ENCODE data around the gene UQCRQ. TPM values are rescaled to one million over a fixed set of nuclear protein-coding genes. Genes with fewer than 3 reads are reported as not detected.
"Not testable (repeated sequence)": the region's sequence is repeated elsewhere in the genome, so short reads cannot be mapped to it uniquely, and the experiment has no call there.

UQCRQ gene
- total and polyA plus RNA-seq, 9 donors: 91.4 to 231 (median 220) TPM

DNA sequence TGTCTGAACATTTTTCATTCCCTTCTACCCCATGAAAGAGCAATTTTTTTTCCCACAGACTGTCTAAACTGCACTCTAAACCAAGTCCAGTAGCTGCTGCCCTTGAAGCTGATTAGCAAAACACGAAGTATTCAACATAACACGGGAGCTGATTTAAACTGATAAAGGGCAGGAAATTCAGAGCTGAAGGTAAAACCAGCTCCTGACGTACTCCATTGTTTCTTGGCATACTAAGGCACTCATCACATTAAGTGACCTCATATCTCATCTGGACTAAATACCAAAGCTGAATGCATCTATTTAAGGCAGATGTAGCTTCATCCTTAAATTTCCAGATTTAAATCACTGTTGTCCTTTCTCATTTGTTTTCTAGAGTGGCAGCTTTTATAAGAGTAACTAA, 12.1 kb upstream of the UQCRQ start:
- DNase-seq: no peak
- 15 to 24% (median 22%) methylated on average over 3 of the region's 3 CpGs for WGBS, 3 donors
- Histone ChIP-seq H3K9me3 (no peaks in the 10 kb centered on the region), H3K27me3 (no peaks in the 10 kb centered on the region), H3K4me3 (no peak overlapping the region), H3K4me1 (ENCODE audit: insufficient read depth) (no peaks in the 10 kb centered on the region), H3K27ac (no peak overlapping the region), H3K36me3 (no peaks in the 10 kb centered on the region)
- TF ChIP-seq POLR2A (IDR thresholded peaks at IDR 0.05) (no peak), EP300 (IDR thresholded peaks at IDR 0.05) (no peak)
- TF ChIP-seq, protein P1, sequence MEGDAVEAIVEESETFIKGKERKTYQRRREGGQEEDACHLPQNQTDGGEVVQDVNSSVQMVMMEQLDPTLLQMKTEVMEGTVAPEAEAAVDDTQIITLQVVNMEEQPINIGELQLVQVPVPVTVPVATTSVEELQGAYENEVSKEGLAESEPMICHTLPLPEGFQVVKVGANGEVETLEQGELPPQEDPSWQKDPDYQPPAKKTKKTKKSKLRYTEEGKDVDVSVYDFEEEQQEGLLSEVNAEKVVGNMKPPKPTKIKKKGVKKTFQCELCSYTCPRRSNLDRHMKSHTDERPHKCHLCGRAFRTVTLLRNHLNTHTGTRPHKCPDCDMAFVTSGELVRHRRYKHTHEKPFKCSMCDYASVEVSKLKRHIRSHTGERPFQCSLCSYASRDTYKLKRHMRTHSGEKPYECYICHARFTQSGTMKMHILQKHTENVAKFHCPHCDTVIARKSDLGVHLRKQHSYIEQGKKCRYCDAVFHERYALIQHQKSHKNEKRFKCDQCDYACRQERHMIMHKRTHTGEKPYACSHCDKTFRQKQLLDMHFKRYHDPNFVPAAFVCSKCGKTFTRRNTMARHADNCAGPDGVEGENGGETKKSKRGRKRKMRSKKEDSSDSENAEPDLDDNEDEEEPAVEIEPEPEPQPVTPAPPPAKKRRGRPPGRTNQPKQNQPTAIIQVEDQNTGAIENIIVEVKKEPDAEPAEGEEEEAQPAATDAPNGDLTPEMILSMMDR (IDR thresholded peaks at IDR 0.05): no peak
- intact Hi-C loops (cut with DNase I): no loop called here

GRCh38 chr5:132854992-132855391, 11.4 kb upstream of the UQCRQ start:
- H3K9me3 ChIP-seq; H3K4me3 ChIP-seq; H3K27me3 ChIP-seq; intact Hi-C loops (cut with DNase I); H3K27ac ChIP-seq; H3K36me3 ChIP-seq; H3K4me1 ChIP-seq (ENCODE audit: insufficient read depth); DNase-seq: not testable (repeated sequence)
- 94 to 97% (median 95%) methylated on average over 5 of the region's 5 CpGs for WGBS, 3 donors

DNA sequence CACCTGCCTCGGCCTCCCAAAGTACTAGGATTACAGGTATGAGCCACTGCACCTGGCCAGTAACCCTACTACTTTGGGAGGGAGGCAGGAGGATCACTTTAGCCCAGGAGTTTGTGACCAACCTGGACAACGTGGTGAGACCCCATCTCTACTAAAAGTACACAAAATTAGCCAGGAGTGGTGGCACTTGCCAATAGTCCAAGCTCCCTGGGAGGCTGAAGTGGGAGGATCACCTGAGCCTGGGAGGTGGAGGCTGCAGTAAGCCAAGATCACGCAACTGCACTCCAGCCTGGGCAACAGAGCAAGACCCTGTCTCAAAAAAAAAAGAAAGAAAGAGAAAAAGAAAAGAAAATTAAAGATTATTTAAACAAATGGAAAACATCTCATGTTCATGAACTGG, 10.4 kb upstream of the UQCRQ start:
- no peak for DNase-seq
- no peaks in the 10 kb centered on the region for H3K9me3 ChIP-seq
- WGBS, 3 donors: 84 to 88% (median 88%) methylated on average over 3 of the region's 3 CpGs
- no peaks in the 10 kb centered on the region for H3K27me3 ChIP-seq
- H3K27ac ChIP-seq: no peak overlapping the region
- H3K4me3 ChIP-seq: no peak overlapping the region
- no peaks in the 10 kb centered on the region for H3K36me3 ChIP-seq
- TF ChIP-seq EP300 (IDR thresholded peaks at IDR 0.05): no peak
- TF ChIP-seq, protein P1 (IDR thresholded peaks at IDR 0.05): no peak
- H3K4me1 ChIP-seq (ENCODE audit: insufficient read depth): no peaks in the 10 kb centered on the region
- intact Hi-C loops (cut with DNase I): no loop called here

DNA sequence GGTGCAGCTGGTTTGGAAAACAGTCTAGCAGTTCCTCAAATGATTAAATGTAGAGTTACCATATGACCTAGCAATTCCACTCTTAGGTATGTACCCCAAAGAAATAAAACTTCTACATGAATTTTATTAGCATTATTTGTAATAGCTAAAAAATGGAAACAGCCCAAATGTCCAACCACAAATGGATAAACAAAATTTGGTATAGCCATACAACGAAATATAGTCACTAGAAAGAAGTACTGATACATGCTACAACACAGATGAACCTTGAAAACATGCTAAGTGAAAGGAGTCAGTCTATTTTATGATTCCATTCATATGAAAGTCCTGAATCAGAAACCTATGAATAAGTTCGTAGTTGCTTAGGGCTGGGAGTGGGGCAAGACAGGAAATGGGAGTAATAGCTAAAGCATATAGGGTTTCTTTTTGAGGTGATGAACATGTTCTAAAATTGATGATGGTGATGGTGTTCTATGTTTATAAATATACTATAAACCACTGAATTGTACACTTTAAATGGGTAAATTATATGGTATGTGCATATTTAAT, 6.5 kb upstream of the UQCRQ start:
- Histone ChIP-seq H3K36me3 (no peaks in the 10 kb centered on the region), H3K27me3 (no peaks in the 10 kb centered on the region), H3K4me3 (no peak overlapping the region), H3K9me3 (no peaks in the 10 kb centered on the region), H3K4me1 (ENCODE audit: insufficient read depth) (no peaks in the 10 kb centered on the region), H3K27ac (no peak overlapping the region)
- intact Hi-C loops (cut with DNase I): no loop called here
- TF ChIP-seq, protein P1 (IDR thresholded peaks at IDR 0.05): no peak
- no peak for TF ChIP-seq POLR2A (IDR thresholded peaks at IDR 0.05)
- TF ChIP-seq EP300 (IDR thresholded peaks at IDR 0.05): no peak
- WGBS, 3 donors: 62 to 69% (median 68%) methylated on average over 2 of the region's 2 CpGs
- DNase-seq: no peak

- Histone ChIP-seq H3K27me3 (no peaks in the 10 kb centered on the region), H3K36me3 (no peaks in the 10 kb centered on the region), H3K9me3 (no peaks in the 10 kb centered on the region), H3K27ac (no peak overlapping the region), H3K4me3 (no peak overlapping the region), H3K4me1 (ENCODE audit: insufficient read depth) (no peaks in the 10 kb centered on the region)
- 62 to 67% (median 64%) methylated on average over 5 of the region's 5 CpGs for WGBS, 3 donors
- no peak for DNase-seq
- TF ChIP-seq, protein P1 (IDR thresholded peaks at IDR 0.05): no peak
- TF ChIP-seq POLR2A (IDR thresholded peaks at IDR 0.05): no peak
- TF ChIP-seq EP300 (IDR thresholded peaks at IDR 0.05): no peak
- intact Hi-C loops (cut with DNase I): no loop called here
Measured at GRCh38 chr5:132860742-132861141, 5.7 kb upstream of the UQCRQ start.

Data from ovary (tissue), 9 donors.